Measurements from ENCODE around the gene GAK. TPM values are rescaled to one million over a fixed set of nuclear protein-coding genes. Genes with fewer than 3 reads are reported as not detected.

GAK gene
- total RNA-seq, 2 donors from 2014 or later: 168 to 234 TPM

GRCh38 chr4:917992-918391 lies 14.1 kb downstream of the GAK start:
- Mint-ChIP-seq H3K36me3 (peaks cover 5% of the 10 kb centered on the region), H3K4me1 (ENCODE audit: low read depth in 2 of 2) (peaks cover 65 to 74% of the 10 kb centered on the region in 2 donors), H3K9me3 (no peaks in the 10 kb centered on the region), H3K4me3 (no peak overlapping the region), H3K27me3 (no peaks in the 10 kb centered on the region), H3K27ac (peak overlapping the region in 1 of 2 donors; percentile 54)
- DNase-seq (ENCODE audit: low spot score) (no peak), ATAC-seq (no peak)

- peaks cover 64 to 69% of the 10 kb centered on the region in 2 donors for H3K4me1 Mint-ChIP-seq (ENCODE audit: low read depth in 2 of 2)
- no peaks in the 10 kb centered on the region for H3K27me3 Mint-ChIP-seq
- no peaks in the 10 kb centered on the region for H3K9me3 Mint-ChIP-seq
These were observed 14.7 kb downstream of the GAK start for GRCh38 chr4:917466-917865.

GRCh38 chr4:915595-915994 lies 16.5 kb downstream of the GAK start:
- Mint-ChIP-seq H3K27me3 (no peaks in the 10 kb centered on the region), H3K9me3 (no peaks in the 10 kb centered on the region), H3K4me1 (ENCODE audit: low read depth in 2 of 2) (peaks cover 54 to 55% of the 10 kb centered on the region in 2 donors), H3K27ac (peak overlapping the region; percentile 13 to 60), H3K4me3 (peak overlapping the region; percentile 57), H3K36me3 (peaks cover 5% of the 10 kb centered on the region)
- DNase-seq (ENCODE audit: low spot score) (no peak), ATAC-seq (no peak)

More at GRCh38 chr4:917466-917865, 14.7 kb downstream of the GAK start:
- DNase-seq (ENCODE audit: low spot score) (peak; percentile 32), ATAC-seq (no peak)
- no peak overlapping the region for H3K27ac Mint-ChIP-seq
- peaks cover 5% of the 10 kb centered on the region for H3K36me3 Mint-ChIP-seq
- no peak overlapping the region for H3K4me3 Mint-ChIP-seq

- H3K27me3 Mint-ChIP-seq: no peaks in the 10 kb centered on the region
- H3K36me3 Mint-ChIP-seq: peaks cover 5% of the 10 kb centered on the region
- H3K9me3 Mint-ChIP-seq: no peaks in the 10 kb centered on the region
- H3K27ac Mint-ChIP-seq: peak overlapping the region; percentile 13 to 60
- H3K4me3 Mint-ChIP-seq: peak overlapping the region; percentile 57
- peaks cover 51% of the 10 kb centered on the region in 2 donors for H3K4me1 Mint-ChIP-seq (ENCODE audit: low read depth in 2 of 2)
- peak in 1 of 2 donors; percentile 40 for ATAC-seq
- no peak for DNase-seq (ENCODE audit: low spot score)
These were observed 17.1 kb downstream of the GAK start for GRCh38 chr4:915041-915474.

- no peaks in the 10 kb centered on the region for H3K9me3 Mint-ChIP-seq
- peak overlapping the region; percentile 57 for H3K4me3 Mint-ChIP-seq
- peak; percentile 35 for DNase-seq (ENCODE audit: low spot score)
- H3K36me3 Mint-ChIP-seq: peaks cover 5% of the 10 kb centered on the region
- peaks cover 46 to 47% of the 10 kb centered on the region in 2 donors for H3K4me1 Mint-ChIP-seq (ENCODE audit: low read depth in 2 of 2)
- H3K27me3 Mint-ChIP-seq: no peaks in the 10 kb centered on the region
- no peak overlapping the region for H3K27ac Mint-ChIP-seq
- no peak for ATAC-seq
These were observed 17.6 kb downstream of the GAK start for GRCh38 chr4:914531-914930.

- H3K9me3 Mint-ChIP-seq: no peaks in the 10 kb centered on the region
- peaks cover 4% of the 10 kb centered on the region for H3K36me3 Mint-ChIP-seq
- no peak overlapping the region for H3K4me3 Mint-ChIP-seq
- no peak for ATAC-seq
- no peak overlapping the region for H3K27ac Mint-ChIP-seq
- H3K4me1 Mint-ChIP-seq (ENCODE audit: low read depth in 2 of 2): peaks cover 39 to 43% of the 10 kb centered on the region in 2 donors
- no peaks in the 10 kb centered on the region for H3K27me3 Mint-ChIP-seq
- no peak for DNase-seq (ENCODE audit: low spot score)
These were observed 18.9 kb downstream of the GAK start for GRCh38 chr4:913280-913618.

GRCh38 chr4:912548-913279 lies 19.4 kb downstream of the GAK start:
- Mint-ChIP-seq H3K9me3 (no peaks in the 10 kb centered on the region), H3K27ac (no peak overlapping the region), H3K4me3 (no peak overlapping the region), H3K36me3 (no peaks in the 10 kb centered on the region), H3K4me1 (ENCODE audit: low read depth in 2 of 2) (peaks cover 34 to 38% of the 10 kb centered on the region in 2 donors), H3K27me3 (no peaks in the 10 kb centered on the region)
- no peak for DNase-seq (ENCODE audit: low spot score)
- no peak for ATAC-seq

- Mint-ChIP-seq H3K27ac (no peak overlapping the region), H3K9me3 (no peaks in the 10 kb centered on the region), H3K4me1 (ENCODE audit: low read depth in 2 of 2) (peaks cover 27 to 32% of the 10 kb centered on the region in 2 donors), H3K27me3 (no peaks in the 10 kb centered on the region), H3K4me3 (no peak overlapping the region), H3K36me3 (no peaks in the 10 kb centered on the region)
- DNase-seq (ENCODE audit: low spot score) (peak; percentile 52), ATAC-seq (no peak)
These were observed 20.1 kb downstream of the GAK start for GRCh38 chr4:911871-912490.

- Mint-ChIP-seq H3K4me1 (ENCODE audit: low read depth in 2 of 2) (peaks cover 20 to 28% of the 10 kb centered on the region in 2 donors), H3K36me3 (no peaks in the 10 kb centered on the region), H3K9me3 (no peaks in the 10 kb centered on the region), H3K4me3 (no peak overlapping the region), H3K27ac (no peak overlapping the region), H3K27me3 (no peaks in the 10 kb centered on the region)
- DNase-seq (ENCODE audit: low spot score) (peak; percentile 51), ATAC-seq (no peak)
These were observed 20.8 kb downstream of the GAK start for GRCh38 chr4:911221-911751.

- Mint-ChIP-seq H3K27me3 (no peaks in the 10 kb centered on the region), H3K4me3 (no peak overlapping the region), H3K36me3 (no peaks in the 10 kb centered on the region), H3K27ac (no peak overlapping the region), H3K4me1 (ENCODE audit: low read depth in 2 of 2) (peaks cover 13 to 25% of the 10 kb centered on the region in 2 donors), H3K9me3 (no peaks in the 10 kb centered on the region)
- peak; percentile 44 for DNase-seq (ENCODE audit: low spot score)
- peak in 1 of 2 donors; percentile 19 for ATAC-seq
These were observed 21.6 kb downstream of the GAK start for GRCh38 chr4:910366-911091.

- peaks cover 6 to 20% of the 10 kb centered on the region in 2 donors for H3K4me1 Mint-ChIP-seq (ENCODE audit: low read depth in 2 of 2)
- DNase-seq (ENCODE audit: low spot score) (peak; percentile 32), ATAC-seq (no peak)
- no peaks in the 10 kb centered on the region for H3K27me3 Mint-ChIP-seq
- H3K4me3 Mint-ChIP-seq: no peak overlapping the region
- no peak overlapping the region for H3K27ac Mint-ChIP-seq
- H3K9me3 Mint-ChIP-seq: no peaks in the 10 kb centered on the region
- H3K36me3 Mint-ChIP-seq: no peaks in the 10 kb centered on the region
These were observed 22.3 kb downstream of the GAK start for GRCh38 chr4:909821-910220.

- H3K4me1 Mint-ChIP-seq (ENCODE audit: low read depth in 2 of 2): peaks cover 0 to 16% of the 10 kb centered on the region in 2 donors
- no peak overlapping the region for H3K4me3 Mint-ChIP-seq
- no peaks in the 10 kb centered on the region for H3K9me3 Mint-ChIP-seq
- ATAC-seq: no peak
- H3K27ac Mint-ChIP-seq: no peak overlapping the region
- no peaks in the 10 kb centered on the region for H3K36me3 Mint-ChIP-seq
- H3K27me3 Mint-ChIP-seq: no peaks in the 10 kb centered on the region
- DNase-seq (ENCODE audit: low spot score): peak; percentile 57
These were observed 23.0 kb downstream of the GAK start for GRCh38 chr4:909131-909571.

- no peak overlapping the region for H3K4me3 Mint-ChIP-seq
- H3K27me3 Mint-ChIP-seq: no peaks in the 10 kb centered on the region
- H3K9me3 Mint-ChIP-seq: no peaks in the 10 kb centered on the region
- no peaks in the 10 kb centered on the region for H3K36me3 Mint-ChIP-seq
- H3K27ac Mint-ChIP-seq: no peak overlapping the region
- peaks cover 3 to 16% of the 10 kb centered on the region in 2 donors for H3K4me1 Mint-ChIP-seq (ENCODE audit: low read depth in 2 of 2)
- ATAC-seq (no peak), DNase-seq (ENCODE audit: low spot score) (no peak)
These were observed 24.3 kb downstream of the GAK start for GRCh38 chr4:907691-908425.

Measured in natural killer cell treated with Interleukin-12 subunit alpha and Interleukin-12 subunit beta and Interleukin-15 and Interleukin-18, amount 100 ng/mL, for 72 hours (primary cell).